ENCODE data around the gene KRTAP12-3.

- TF ChIP-seq, protein P1, sequence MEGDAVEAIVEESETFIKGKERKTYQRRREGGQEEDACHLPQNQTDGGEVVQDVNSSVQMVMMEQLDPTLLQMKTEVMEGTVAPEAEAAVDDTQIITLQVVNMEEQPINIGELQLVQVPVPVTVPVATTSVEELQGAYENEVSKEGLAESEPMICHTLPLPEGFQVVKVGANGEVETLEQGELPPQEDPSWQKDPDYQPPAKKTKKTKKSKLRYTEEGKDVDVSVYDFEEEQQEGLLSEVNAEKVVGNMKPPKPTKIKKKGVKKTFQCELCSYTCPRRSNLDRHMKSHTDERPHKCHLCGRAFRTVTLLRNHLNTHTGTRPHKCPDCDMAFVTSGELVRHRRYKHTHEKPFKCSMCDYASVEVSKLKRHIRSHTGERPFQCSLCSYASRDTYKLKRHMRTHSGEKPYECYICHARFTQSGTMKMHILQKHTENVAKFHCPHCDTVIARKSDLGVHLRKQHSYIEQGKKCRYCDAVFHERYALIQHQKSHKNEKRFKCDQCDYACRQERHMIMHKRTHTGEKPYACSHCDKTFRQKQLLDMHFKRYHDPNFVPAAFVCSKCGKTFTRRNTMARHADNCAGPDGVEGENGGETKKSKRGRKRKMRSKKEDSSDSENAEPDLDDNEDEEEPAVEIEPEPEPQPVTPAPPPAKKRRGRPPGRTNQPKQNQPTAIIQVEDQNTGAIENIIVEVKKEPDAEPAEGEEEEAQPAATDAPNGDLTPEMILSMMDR (IDR thresholded peaks at IDR 0.05), result no peak
- TF ChIP-seq FOSL2 (IDR thresholded peaks at IDR 0.05; ENCODE audit: borderline replicate concordance, low read depth), result no peak
- no peak for TF ChIP-seq YY1 (IDR thresholded peaks at IDR 0.05; ENCODE audit: low read depth)
- TF ChIP-seq NFIC (IDR thresholded peaks at IDR 0.05; ENCODE audit: borderline replicate concordance), result no peak
- no peak for TF ChIP-seq MEF2A (IDR thresholded peaks at IDR 0.05; ENCODE audit: borderline replicate concordance, low read depth)
- TF ChIP-seq POLR2AphosphoS5 (IDR thresholded peaks at IDR 0.05; ENCODE audit: low read depth, low read length), result no peak
Observed at GRCh38 chr21:44650265-44650972, 7.3 kb upstream of the KRTAP12-3 start.

Data from SK-N-SH (cell line).